T-helper 9 cell (primary cell): ENCODE data around the gene RIMBP2.

Source experiments
- DNase-seq: peaks from one replicate; pipeline ENCODE4 v3.0.0-alpha.2; 2020

RIMBP2 gene

DNA sequence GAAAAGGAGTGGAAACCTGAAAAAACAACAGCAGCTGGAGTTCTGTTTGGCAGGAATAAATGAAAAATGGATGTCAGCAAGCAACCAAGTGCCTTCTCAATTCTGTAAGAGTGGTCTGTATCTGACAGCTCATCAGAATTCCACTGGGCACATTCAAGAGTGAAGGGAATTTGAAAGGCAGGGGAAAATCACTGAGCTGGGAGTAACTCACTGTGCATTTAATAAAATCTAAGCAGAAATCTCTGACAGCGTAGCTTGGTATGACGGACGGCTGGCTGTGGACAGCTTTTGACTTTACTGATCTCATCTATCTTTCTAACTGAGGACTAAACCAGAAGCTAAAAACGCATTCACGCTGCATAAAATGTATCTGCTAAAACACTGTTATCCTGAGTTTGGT, 153.4 kb downstream of the RIMBP2 start:
- no peak for DNase-seq

- no peak for DNase-seq
These were observed 155.8 kb downstream of the RIMBP2 start for GRCh38 chr12:130560321-130560720.

DNA sequence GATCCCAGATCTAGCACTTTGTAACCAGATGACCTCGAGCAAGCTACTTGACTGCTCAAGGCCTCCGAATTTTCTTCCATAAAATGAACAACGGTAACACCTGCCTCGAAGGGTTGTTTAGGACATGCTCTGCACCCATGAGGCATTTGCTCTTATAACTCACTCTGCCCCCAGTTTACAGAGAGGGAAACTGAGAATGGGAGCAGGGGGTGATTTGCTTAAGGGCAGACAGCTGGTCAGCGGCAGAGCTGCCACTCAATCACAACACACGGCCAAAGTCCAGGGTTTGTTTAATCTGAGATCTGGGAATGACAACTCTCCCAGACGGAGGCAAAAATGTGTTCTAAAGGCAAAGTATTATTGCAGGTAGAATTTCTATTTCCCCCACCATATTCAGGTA, 156.3 kb downstream of the RIMBP2 start:
- no peak for DNase-seq

- DNase-seq, result no peak
These were observed 158.0 kb downstream of the RIMBP2 start for GRCh38 chr12:130557886-130558765.

GRCh38 chr12:130557201-130557600, 158.9 kb downstream of the RIMBP2 start:
- no peak for DNase-seq

DNA sequence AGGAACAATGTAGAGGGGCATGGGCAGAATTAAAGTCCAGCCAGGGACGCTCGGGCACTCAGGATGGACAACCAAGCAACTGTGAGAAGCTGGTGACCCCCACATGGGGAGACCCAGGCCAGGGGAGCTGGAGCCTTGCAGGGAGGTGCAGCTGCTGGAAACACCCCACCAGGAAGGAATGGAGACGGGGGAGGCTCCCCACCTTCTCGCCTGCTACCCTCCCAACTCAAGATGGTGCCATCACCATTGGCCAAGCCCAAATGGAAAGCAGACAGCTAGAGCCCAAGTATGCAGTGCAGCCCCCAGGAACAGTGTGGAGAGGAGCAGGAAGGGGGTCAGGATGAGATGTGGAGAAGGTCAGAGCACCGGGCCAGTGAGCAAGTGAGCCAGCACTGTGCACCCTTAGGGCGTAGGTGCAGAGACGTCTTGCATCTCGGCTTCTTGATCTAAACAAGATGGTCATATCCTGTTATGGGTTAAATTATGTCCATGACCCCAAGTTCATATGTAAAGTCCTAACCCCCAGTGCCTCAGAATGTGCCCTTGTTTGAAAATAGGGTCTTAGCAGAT, 159.5 kb downstream of the RIMBP2 start:
- no peak for DNase-seq

GRCh38 chr12:130555628-130556485, 160.2 kb downstream of the RIMBP2 start:
- DNase-seq, result no peak

- no peak for DNase-seq
These were observed 160.9 kb downstream of the RIMBP2 start for GRCh38 chr12:130555221-130555620.

- no peak for DNase-seq
These were observed 163.6 kb downstream of the RIMBP2 start for GRCh38 chr12:130552483-130552996.

DNA sequence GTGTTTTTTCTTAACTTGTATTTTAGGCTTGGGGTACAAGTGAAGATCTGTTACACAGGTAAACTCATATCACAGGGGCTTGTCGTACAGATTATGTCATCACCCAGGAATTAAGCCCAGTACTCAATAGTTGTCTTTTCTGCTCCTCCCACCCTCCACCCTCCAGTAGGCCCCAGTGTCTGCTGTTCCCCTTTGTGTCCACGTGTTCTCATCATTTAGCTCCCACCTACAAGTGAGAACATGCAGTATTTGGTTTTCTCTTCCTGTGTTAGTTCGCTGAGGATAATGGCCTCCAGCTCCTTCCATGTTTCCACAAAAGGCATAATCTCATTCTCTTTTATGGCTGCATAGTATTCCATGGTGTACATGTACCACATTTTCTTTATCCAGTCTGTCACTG, 166.7 kb downstream of the RIMBP2 start:
- no peak for DNase-seq

DNA sequence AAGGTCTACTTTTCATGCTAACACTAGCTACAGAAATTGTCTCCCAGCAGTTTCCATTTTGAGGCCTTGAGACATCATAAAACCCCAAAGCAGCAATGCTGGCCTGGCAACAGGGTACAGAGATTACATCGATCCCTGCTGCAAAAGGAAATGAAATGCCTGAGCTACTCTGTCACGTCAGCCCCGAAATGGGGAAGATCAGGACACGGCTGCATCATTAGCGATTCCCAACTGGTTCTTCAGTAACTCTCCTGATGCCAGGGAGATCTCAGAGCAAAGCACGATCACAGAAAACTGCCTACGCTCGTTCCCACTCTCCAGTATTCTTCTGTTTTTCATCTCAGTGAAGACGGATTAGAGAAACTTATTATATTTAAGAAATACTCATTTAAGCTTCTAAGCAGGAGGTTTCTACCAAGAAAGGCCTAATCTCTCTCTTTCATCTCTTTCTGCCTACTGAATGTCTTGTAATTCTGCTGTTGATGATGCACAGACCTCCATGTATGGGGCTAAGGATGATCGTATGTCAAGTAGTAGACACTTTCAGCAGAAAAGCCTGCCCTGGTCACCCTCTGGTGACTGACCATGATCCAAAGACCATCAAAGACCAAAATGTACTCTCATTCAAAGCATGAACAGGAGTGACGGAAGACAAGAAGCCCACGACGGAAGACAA, 168.5 kb downstream of the RIMBP2 start:
- no peak for DNase-seq

DNA sequence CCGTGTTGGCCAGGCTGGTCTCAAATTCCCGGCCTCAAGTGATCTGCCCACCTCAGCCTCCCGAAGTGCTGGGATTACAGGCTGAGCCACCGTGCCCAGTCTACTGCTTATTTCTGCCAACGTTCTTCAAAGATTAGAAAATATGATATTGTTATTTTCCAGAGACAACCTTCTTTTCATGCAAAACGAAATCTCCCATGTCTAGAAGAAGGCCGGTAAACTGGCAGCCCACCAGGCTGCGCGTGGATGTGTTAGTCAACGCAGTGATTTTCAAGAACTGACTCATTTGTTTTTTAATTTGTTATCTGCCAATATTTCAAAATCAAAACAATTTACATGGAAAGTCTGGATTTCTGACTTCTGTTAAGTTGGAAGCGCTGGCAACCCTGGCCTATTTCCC, 169.6 kb downstream of the RIMBP2 start:
- DNase-seq, result no peak

DNA sequence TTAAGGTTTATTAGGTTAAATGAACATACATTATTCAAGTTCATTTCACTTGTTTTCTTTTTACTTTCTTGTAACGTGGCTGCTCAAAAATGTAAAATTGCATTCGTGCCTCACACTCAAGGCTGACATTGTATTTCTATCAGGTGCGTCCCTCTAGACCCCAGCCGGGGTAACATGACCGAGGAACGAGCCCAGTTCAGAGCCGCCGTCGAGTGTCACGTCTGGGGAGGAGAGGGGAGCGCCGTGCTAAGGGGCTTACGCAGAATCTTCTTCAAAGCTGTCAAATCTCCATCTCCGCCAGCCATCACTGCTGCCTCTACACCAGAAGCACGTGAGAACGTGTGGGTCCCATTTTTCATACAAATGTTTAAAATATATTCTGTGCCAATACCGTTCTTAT, 170.6 kb downstream of the RIMBP2 start:
- no peak for DNase-seq

- DNase-seq, result no peak
These were observed 175.7 kb downstream of the RIMBP2 start for GRCh38 chr12:130540376-130540775.

DNA sequence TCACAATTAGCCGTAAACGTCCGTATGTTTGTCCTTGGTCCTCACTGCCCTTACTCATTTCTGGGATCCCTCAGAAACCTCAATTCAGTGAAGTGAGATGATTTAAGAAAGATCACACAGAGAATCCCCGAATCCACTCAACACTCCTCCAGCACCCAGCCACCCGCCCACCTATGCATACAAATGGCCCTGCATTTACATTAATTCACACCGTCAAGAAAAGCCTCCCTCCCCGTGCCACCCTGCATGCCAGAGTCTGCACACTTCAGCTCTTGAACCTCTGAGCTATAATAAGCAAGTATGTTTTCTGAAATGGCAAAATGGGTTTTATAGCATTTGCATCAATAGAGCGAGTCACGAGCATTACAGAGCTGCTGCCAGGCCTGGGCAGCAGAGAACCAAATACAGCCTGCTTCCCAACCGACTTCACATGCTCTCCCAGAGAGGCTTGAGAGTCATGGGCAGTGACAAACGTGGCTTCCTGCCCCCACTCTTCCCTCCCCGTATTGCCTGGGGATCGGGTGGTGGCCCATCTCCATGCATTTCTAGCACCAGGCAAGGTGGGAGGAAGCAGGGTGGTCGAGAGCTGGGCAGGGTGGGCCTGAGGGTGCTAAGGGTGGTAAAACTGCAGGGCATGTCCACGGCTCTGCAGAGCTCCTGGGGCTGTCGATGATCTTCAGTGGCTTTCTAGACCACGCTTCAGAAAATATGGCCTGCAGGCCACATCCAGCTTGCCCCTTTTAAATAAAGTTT, 177.6 kb downstream of the RIMBP2 start:
- no peak for DNase-seq

- DNase-seq, result no peak
These were observed 178.4 kb downstream of the RIMBP2 start for GRCh38 chr12:130537655-130538054.

GRCh38 chr12:130537051-130537450, 179.0 kb downstream of the RIMBP2 start:
- no peak for DNase-seq

GRCh38 chr12:130530429-130530828, 185.7 kb downstream of the RIMBP2 start:
- DNase-seq, result no peak

DNA sequence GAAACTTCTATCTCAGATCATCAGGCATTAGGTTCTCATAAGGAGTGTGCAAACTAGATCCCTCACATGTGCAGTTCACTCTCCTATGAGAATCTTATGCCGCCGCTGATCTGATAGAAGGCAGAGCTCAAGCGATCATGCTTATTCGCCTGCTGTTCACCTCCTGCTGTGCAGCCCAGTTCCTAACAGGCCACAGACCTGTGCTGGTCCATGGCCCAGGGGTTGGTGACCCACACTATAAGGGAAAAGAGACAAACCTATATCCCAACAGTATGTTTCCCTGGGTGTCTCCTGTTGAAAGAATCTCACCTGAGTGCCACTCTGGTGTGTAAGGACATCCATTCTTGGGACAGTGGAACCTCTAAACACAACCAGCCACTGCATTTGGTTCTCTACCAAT, 186.3 kb downstream of the RIMBP2 start:
- DNase-seq, result no peak

GRCh38 chr12:130527239-130527638, 188.9 kb downstream of the RIMBP2 start:
- DNase-seq, result no peak

DNA sequence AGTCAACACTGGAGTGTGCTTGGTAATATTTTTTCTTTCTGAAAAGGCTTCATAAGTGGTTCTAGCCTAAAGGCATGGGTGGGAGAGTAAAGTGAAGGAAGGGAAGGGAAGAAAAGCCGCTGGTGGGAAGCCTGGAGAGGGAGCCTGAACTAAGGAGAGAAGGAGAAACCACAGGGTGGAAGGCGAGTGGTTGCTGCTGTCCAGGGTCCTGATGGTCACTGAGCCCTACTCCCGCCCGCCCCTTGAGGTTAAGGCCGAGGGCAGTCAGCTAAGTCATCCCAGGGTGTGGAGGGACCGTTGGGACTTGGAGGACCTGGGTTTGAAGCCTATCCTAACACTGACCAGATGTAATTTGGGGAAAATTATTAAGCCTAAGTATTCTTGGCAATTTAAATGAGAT, 189.3 kb downstream of the RIMBP2 start:
- DNase-seq, result no peak
